GM21717 (cell line): Measurements from ENCODE around the gene ANO7.
A peak's percentile ranks its signal among the peaks of the same experiment; 100 is the strongest.

Experiments
- ATAC-seq: cut with Tn5 transposase; IDR thresholded peaks from one replicate; pipeline ENCODE4 v1.9.1; 2021; ENCODE audit warnings: mild to moderate bottlenecking, moderate library complexity; ENCODE audit not compliant: unreplicated experiment

ANO7 gene

GRCh38 chr2:241188361-241189092 is at the start of gene ANO7:
ANO7 (plus strand) TSS chr2:241188677; CDS start chr2:241190064, 1,387 bp downstream.
- no peak for ATAC-seq

GRCh38 chr2:241139531-241140444 is 48.7 kb upstream of the ANO7 start:
- no peak for ATAC-seq

- no peak for ATAC-seq
Measured at GRCh38 chr2:241140445-241140840, 48.0 kb upstream of the ANO7 start.

- ATAC-seq: no peak
Measured at GRCh38 chr2:241141214-241141770, 47.2 kb upstream of the ANO7 start.

GRCh38 chr2:241142063-241142462 is 46.4 kb upstream of the ANO7 start:
- no peak for ATAC-seq

- ATAC-seq: no peak
Measured at GRCh38 chr2:241142593-241142992, 45.9 kb upstream of the ANO7 start.

GRCh38 chr2:241146286-241146685 is 42.2 kb upstream of the ANO7 start:
- no peak for ATAC-seq

- no peak for ATAC-seq
Measured at GRCh38 chr2:241147336-241147735, 41.1 kb upstream of the ANO7 start.

- ATAC-seq: no peak
Measured at GRCh38 chr2:241148239-241148638, 40.2 kb upstream of the ANO7 start.

- peak; percentile 76 for ATAC-seq
Measured at GRCh38 chr2:241148891-241149674, 39.4 kb upstream of the ANO7 start, which contains the start of gene PASK. PASK (minus strand) TSS chr2:241149472; CDS start chr2:241143032, 6,440 bp downstream.

- ATAC-seq: peak; percentile 15
Measured at GRCh38 chr2:241149675-241149924, 38.9 kb upstream of the ANO7 start.

- ATAC-seq: peak; percentile 62
Measured at GRCh38 chr2:241149925-241150659, 38.4 kb upstream of the ANO7 start, which contains the start of gene PPP1R7. PPP1R7 (plus strand) TSS chr2:241150467; CDS start chr2:241150496, 29 bp downstream.

- peak; percentile 5 for ATAC-seq
Measured at GRCh38 chr2:241150660-241151530, 37.6 kb upstream of the ANO7 start.

GRCh38 chr2:241151934-241152660 is 36.4 kb upstream of the ANO7 start:
- no peak for ATAC-seq

- no peak for ATAC-seq
Measured at GRCh38 chr2:241153616-241154015, 34.9 kb upstream of the ANO7 start.

- ATAC-seq: no peak
Measured at GRCh38 chr2:241154915-241155314, 33.6 kb upstream of the ANO7 start.

GRCh38 chr2:241155936-241156335 is 32.5 kb upstream of the ANO7 start:
- ATAC-seq: no peak

GRCh38 chr2:241156971-241157441 is 31.5 kb upstream of the ANO7 start:
- no peak for ATAC-seq
